Gastrocnemius medialis (tissue), 4 donors: Measurements from ENCODE around the gene EIF2S3. TPM values are rescaled to one million over a fixed set of nuclear protein-coding genes. Genes with fewer than 3 reads are reported as not detected.

ENCODE experiments used
- ATAC-seq, 2 donors: fragments of 150-250 bp; one replicate each; pipeline ENCODE4 v1.9.1; 2016
- DNase-seq, 2 donors: peaks; one replicate each; pipeline ENCODE4 v3.0.0-alpha.2; 2019
- H3K27ac ChIP-seq, 4 donors: fragments of 200-600 bp; sonication (generic); 1 replicate in 1 of 4; 2 replicates in 3 of 4; pipeline ENCODE4 v1.5.1; 2016 to 2018; ENCODE audit warnings: mild to moderate bottlenecking in 2 of 4, moderate library complexity in 1 of 4
- H3K27me3 ChIP-seq, 3 donors: fragments of 200-600 bp; sonication (generic) in 2 of 3; 1 replicate in 1 of 3; 2 replicates in 2 of 3; pipeline versions ENCODE4 v1.5.1 to v1.6.0; 2016 to 2019; ENCODE audit warnings: mild to moderate bottlenecking in 1 of 3, moderate library complexity in 1 of 3
- H3K36me3 ChIP-seq, 2 donors: fragments of 200-600 bp; sonication (generic) in 1 of 2; one replicate each; pipeline ENCODE4 v1.5.1; 2017 to 2018
- H3K4me1 ChIP-seq, 2 donors: fragments of 200-600 bp; sonication (generic) in 1 of 2; one replicate each; pipeline ENCODE4 v1.5.1; 2016 to 2017; ENCODE audit warnings: mild to moderate bottlenecking in 2 of 2
- H3K4me3 ChIP-seq, 4 donors: fragments of 200-600 bp; sonication (generic) in 3 of 4; 1 replicate in 1 of 4; 2 replicates in 3 of 4; pipeline ENCODE4 v1.5.1; 2016 to 2019; ENCODE audit warnings: mild to moderate bottlenecking in 2 of 4
- H3K9me3 ChIP-seq, 3 donors: fragments of 200-600 bp; sonication (generic) in 2 of 3; 1 replicate in 1 of 3; 2 replicates in 2 of 3; pipeline ENCODE4 v1.5.1; 2016 to 2019
- POLR2A ChIP-seq, 2 donors: fragments of 450-650 bp; IDR thresholded peaks; one replicate each; pipeline ENCODE4 v1.6.1; 2017; ENCODE audit warnings: antibody characterized with exemption in 2 of 2, mild to moderate bottlenecking in 2 of 2, moderate library complexity in 2 of 2
- in situ Hi-C, 4 donors: fragments of 200-750 bp; cut with MboI; loops; one replicate each; pipeline versions ENCODE4 v1.15.0 to v1.8.0; 2017; ENCODE audit warnings: low sequenced_read_pairs in 4 of 4
- intact Hi-C: fragments of 100-400 bp; cut with DNase I; formaldehyde crosslinking; loops from one replicate; pipeline ENCODE4 v1.15.1; 2023; ENCODE audit warnings: low total_unique reads
- total RNA-seq, 4 donors: library from RNA; depleted of rRNA; stranded (reverse); fragments of >200 nt; gene quantifications; one replicate each; pipeline versions ENCODE4 v1.1.0 to v1.2.3, GENCODE V29; 2016
- TF ChIP-seq, protein P1 (sequence below), 5 experiments: fragments of 450-650 bp in 3 of 5; fragments of 200-600 bp in 2 of 5; sonication (generic) in 2 of 5; IDR thresholded peaks in 4 of 5; conservative IDR thresholded peaks in 1 of 5; 1 replicate in 4 of 5; 2 replicates in 1 of 5; pipeline ENCODE4 v1.5.1; 2016 to 2019; ENCODE audit warnings: antibody characterized with exemption in 5 of 5, mild to moderate bottlenecking in 3 of 5, moderate library complexity in 3 of 5

EIF2S3 gene
- total RNA-seq, result 10 to 100 TPM; 50.8 to 89.1 (median 70.2) TPM

DNA sequence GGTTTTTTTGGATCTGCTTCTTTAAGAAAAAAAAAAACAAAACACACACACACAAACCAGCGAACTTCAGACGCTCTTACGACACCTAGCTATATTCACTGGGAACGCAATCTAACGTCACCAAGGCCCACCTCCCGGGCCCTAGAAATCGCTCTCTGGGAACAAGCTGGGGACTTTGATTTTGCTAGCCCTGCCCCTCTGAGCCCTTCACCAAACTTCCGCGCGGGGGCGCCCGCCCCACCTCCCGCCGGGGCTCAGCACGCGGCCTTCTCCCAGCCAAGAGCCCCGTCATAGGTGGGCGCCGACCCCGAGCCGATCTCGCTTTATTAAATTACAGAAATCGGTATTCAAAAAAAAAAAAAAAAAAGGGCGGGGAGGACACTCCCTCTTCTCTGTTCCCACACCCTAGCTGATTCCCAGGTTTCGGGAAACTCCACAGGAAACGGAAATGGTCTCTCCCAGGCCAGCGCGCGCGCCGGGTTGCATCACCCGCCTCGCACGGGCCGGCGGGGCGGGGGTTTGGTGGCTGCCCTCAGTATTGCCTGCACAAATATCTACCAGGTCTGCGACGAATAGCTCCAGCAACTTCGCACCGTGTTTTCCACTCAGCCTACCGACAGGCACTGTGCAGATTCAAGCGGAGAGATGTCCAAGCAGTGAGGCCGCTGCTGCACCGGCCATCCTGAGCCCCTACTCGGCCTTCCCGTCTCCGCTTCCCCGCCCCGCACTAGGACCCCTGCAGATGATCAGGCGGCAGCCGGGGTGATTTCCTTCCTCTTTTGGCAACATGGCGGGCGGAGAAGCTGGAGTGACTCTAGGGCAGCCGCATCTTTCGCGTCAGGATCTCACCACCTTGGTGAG is at the start of gene EIF2S3:
Gene EIF2S3, plus strand, starts transcription at position 775 of the 861 bp plus-strand sequence. Its CDS starts 13 bp downstream, at position 788.
- peaks cover 0 to 3% of the 10 kb centered on the region in 2 donors for H3K4me1 ChIP-seq
- H3K36me3 ChIP-seq, result peaks cover 0 to 27% of the 10 kb centered on the region in 2 donors
- in situ Hi-C loops, result loop anchor here in 3 of 4 donors (10.0 kb wide), 4 partner anchors 100 to 270 kb away; partner anchors contain the start of genes APOO (in 1 of the 3), CXorf58 (in 1 of the 3) and SAT1 (in 1 of the 3)
- peak within 1 kb of the TSS in 3 of 4 donors; percentile 66 to 83 (median 71) for H3K4me3 ChIP-seq
- no peak within 1 kb of the TSS for H3K27ac ChIP-seq
- ATAC-seq (peak; percentile 97), DNase-seq (peak; percentile 69 to 86)
- intact Hi-C loops, result loop anchor here (1.0 to 10.0 kb wide), 4 partner anchors 29 to 190 kb away; partner anchors contain the start of gene CXorf58
- H3K27me3 ChIP-seq, result no peaks in the 10 kb centered on the region
- TF ChIP-seq, protein P1, sequence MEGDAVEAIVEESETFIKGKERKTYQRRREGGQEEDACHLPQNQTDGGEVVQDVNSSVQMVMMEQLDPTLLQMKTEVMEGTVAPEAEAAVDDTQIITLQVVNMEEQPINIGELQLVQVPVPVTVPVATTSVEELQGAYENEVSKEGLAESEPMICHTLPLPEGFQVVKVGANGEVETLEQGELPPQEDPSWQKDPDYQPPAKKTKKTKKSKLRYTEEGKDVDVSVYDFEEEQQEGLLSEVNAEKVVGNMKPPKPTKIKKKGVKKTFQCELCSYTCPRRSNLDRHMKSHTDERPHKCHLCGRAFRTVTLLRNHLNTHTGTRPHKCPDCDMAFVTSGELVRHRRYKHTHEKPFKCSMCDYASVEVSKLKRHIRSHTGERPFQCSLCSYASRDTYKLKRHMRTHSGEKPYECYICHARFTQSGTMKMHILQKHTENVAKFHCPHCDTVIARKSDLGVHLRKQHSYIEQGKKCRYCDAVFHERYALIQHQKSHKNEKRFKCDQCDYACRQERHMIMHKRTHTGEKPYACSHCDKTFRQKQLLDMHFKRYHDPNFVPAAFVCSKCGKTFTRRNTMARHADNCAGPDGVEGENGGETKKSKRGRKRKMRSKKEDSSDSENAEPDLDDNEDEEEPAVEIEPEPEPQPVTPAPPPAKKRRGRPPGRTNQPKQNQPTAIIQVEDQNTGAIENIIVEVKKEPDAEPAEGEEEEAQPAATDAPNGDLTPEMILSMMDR (IDR thresholded peaks at IDR 0.05 in 4 of 5, conservative IDR thresholded peaks at IDR 0.05 in 1 of 5), result peak; percentile 33 to 80 (median 71)
- TF ChIP-seq POLR2A (IDR thresholded peaks at IDR 0.05), result peak; percentile 29 to 48
- no peaks in the 10 kb centered on the region for H3K9me3 ChIP-seq

DNA sequence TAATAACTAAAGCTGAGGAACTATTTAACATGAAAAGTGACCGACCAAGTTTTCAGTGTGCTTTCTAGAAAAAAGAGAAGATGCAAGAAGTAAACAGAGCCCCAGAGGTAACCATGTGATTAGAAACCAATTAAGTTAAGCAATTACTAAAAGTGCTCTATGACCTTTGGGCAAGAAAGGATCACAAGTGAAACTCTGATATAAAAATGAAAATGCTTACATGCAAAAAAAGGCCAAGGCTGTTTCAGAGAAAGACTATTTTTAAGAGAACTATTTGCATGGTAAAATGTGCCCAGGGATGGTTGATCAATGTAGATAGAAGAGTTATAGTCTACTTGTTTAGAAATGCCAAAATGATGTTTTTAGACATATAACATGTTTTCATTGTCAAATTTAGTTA is 49.7 kb upstream of the EIF2S3 start:
- Histone ChIP-seq H3K36me3 (no peaks in the 10 kb centered on the region), H3K9me3 (no peaks in the 10 kb centered on the region), H3K27ac (no peak overlapping the region), H3K4me3 (no peak overlapping the region), H3K4me1 (no peaks in the 10 kb centered on the region), H3K27me3 (no peaks in the 10 kb centered on the region)
- DNase-seq (no peak), ATAC-seq (no peak)
- intact Hi-C loops (no loop called here), in situ Hi-C loops (loop anchor here in 1 of 4 donors (25.0 kb wide), 1 partner anchor 93 kb away; the partner anchor contains the start of genes APOO and CXorf58)
- TF ChIP-seq, protein P1 (IDR thresholded peaks at IDR 0.05 in 4 of 5, conservative IDR thresholded peaks at IDR 0.05 in 1 of 5), result no peak
- TF ChIP-seq POLR2A (IDR thresholded peaks at IDR 0.05), result no peak

DNA sequence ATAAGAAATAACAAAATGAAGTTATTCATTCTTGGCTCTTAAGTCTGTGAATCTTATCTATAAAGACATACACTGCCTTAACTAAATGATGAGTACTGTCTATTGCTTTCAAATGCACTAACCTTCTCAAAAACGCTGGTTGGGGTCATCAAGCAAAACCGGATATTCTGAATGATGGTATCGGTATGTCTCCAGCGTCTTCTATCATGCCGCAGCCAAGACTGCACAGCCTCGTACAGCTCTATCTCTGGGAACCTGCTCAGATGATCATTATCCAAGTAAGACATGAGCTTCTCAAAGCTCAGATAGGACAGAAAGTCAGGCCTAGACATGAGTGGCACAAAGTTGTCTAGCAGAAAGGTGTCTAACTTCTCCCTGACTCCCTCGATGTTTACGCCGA is 48.9 kb upstream of the EIF2S3 start:
- H3K27ac ChIP-seq, result no peak overlapping the region
- in situ Hi-C loops, result loop anchor here in 1 of 4 donors (25.0 kb wide), 1 partner anchor 94 kb away; the partner anchor contains the start of genes APOO and CXorf58
- H3K4me1 ChIP-seq, result no peaks in the 10 kb centered on the region
- no peaks in the 10 kb centered on the region for H3K9me3 ChIP-seq
- H3K4me3 ChIP-seq, result no peak overlapping the region
- ATAC-seq (no peak), DNase-seq (no peak)
- no peaks in the 10 kb centered on the region for H3K27me3 ChIP-seq
- no peaks in the 10 kb centered on the region for H3K36me3 ChIP-seq
- intact Hi-C loops, result no loop called here
- no peak for TF ChIP-seq POLR2A (IDR thresholded peaks at IDR 0.05)
- TF ChIP-seq, protein P1 (IDR thresholded peaks at IDR 0.05 in 4 of 5, conservative IDR thresholded peaks at IDR 0.05 in 1 of 5), result no peak

DNA sequence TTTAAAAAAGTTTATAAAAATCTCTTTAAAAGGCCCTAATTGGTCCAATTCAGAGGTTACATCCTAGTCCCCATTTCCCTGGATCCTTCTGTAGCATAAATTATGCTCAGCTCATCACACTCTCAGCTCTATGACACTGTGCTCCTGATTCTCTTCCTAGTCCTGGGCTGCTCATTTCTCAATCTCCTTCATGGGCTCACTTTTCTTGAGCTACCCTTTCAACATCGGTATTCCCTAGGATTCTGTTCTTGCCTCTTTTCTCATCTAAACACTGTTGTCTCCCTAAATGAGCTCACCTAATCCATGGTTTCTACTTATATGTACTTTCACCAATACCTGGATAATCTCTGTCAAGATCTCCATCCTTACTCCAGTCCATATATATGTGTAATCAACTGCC is 42.5 kb upstream of the EIF2S3 start:
- no peak overlapping the region for H3K4me3 ChIP-seq
- no peak for DNase-seq
- no peaks in the 10 kb centered on the region for H3K9me3 ChIP-seq
- no peak for ATAC-seq
- intact Hi-C loops (no loop called here), in situ Hi-C loops (loop anchor here in 1 of 4 donors (25.0 kb wide), 1 partner anchor 100 kb away; the partner anchor contains the start of genes APOO and CXorf58)
- no peaks in the 10 kb centered on the region for H3K36me3 ChIP-seq
- no peaks in the 10 kb centered on the region for H3K27me3 ChIP-seq
- TF ChIP-seq, protein P1 (IDR thresholded peaks at IDR 0.05 in 4 of 5, conservative IDR thresholded peaks at IDR 0.05 in 1 of 5), result no peak
- no peak for TF ChIP-seq POLR2A (IDR thresholded peaks at IDR 0.05)
- no peaks in the 10 kb centered on the region for H3K4me1 ChIP-seq
- H3K27ac ChIP-seq, result no peak overlapping the region
